GM10266 (cell line): ENCODE results near the gene IKBIP.

Experiments
- DNase-seq: peaks from one replicate; pipeline ENCODE4 v3.0.0; 2012; ENCODE audit errors: extremely low spot score
- CTCF ChIP-seq: IDR thresholded peaks from 2 replicates; pipeline ENCODE4 v1.5.1; 2012; ENCODE audit warnings: mild to moderate bottlenecking, low read depth; ENCODE audit not compliant: control insufficient read depth, insufficient read depth; ENCODE audit errors: missing control alignments

The IKBIP gene

GRCh38 chr12:98678236-98678945 is 33.8 kb upstream of the IKBIP start:
- no peak for DNase-seq
- no peak for TF ChIP-seq CTCF

- no peak for TF ChIP-seq CTCF
- no peak for DNase-seq
Observed at GRCh38 chr12:98674841-98675240, 30.3 kb upstream of the IKBIP start.

- no peak for TF ChIP-seq CTCF
- DNase-seq = no peak
Observed at GRCh38 chr12:98671459-98671858, 26.9 kb upstream of the IKBIP start.

- TF ChIP-seq CTCF = no peak
- no peak for DNase-seq
Observed at GRCh38 chr12:98669751-98670150, 25.2 kb upstream of the IKBIP start.

- no peak for DNase-seq
- TF ChIP-seq CTCF = no peak
Observed at GRCh38 chr12:98660521-98660920, 15.9 kb upstream of the IKBIP start.

- no peak for TF ChIP-seq CTCF
- peak; percentile 29 for DNase-seq
Observed at GRCh38 chr12:98656289-98657101, 11.9 kb upstream of the IKBIP start.
